ENCODE measurements around the gene MBTPS2.
A peak's percentile ranks its signal among the peaks of the same experiment; 100 is the strongest.
"Not testable (repeated sequence)": the region's sequence is repeated elsewhere in the genome, so short reads cannot be mapped to it uniquely, and the experiment has no call there.

Gene MBTPS2
- long read RNA-seq, donor 1, full-length matches to known transcripts = 8 of 8 reads
- long read RNA-seq, donor 1, partial matches to known transcripts = 0 of 8 reads
- long read RNA-seq, donor 1, other reads (novel, unspliced or antisense) = 0 of 8 reads
- long read RNA-seq, donor 2, full-length matches to known transcripts = 4 of 4 reads
- long read RNA-seq, donor 2, partial matches to known transcripts = 0 of 4 reads
- long read RNA-seq, donor 2, other reads (novel, unspliced or antisense) = 0 of 4 reads
- long read RNA-seq, donor 3, full-length matches to known transcripts = 2 of 2 reads
- long read RNA-seq, donor 3, partial matches to known transcripts = 0 of 2 reads
- long read RNA-seq, donor 3, other reads (novel, unspliced or antisense) = 0 of 2 reads
- long read RNA-seq, donor 4, full-length matches to known transcripts = 6 of 6 reads
- long read RNA-seq, donor 4, partial matches to known transcripts = 0 of 6 reads
- long read RNA-seq, donor 4, other reads (novel, unspliced or antisense) = 0 of 6 reads
- long read RNA-seq, donor 5, full-length matches to known transcripts = 4 of 17 reads
- long read RNA-seq, donor 5, partial matches to known transcripts = 13 of 17 reads
- long read RNA-seq, donor 5, other reads (novel, unspliced or antisense) = 0 of 17 reads
- long read RNA-seq, donor 6, full-length matches to known transcripts = 6 of 6 reads
- long read RNA-seq, donor 6, partial matches to known transcripts = 0 of 6 reads
- long read RNA-seq, donor 6, other reads (novel, unspliced or antisense) = 0 of 6 reads
- long read RNA-seq, donor 7, full-length matches to known transcripts = 12 of 40 reads
- long read RNA-seq, donor 7, partial matches to known transcripts = 28 of 40 reads
- long read RNA-seq, donor 7, other reads (novel, unspliced or antisense) = 0 of 40 reads
- long read RNA-seq, donor 8, full-length matches to known transcripts = 6 of 6 reads
- long read RNA-seq, donor 8, partial matches to known transcripts = 0 of 6 reads
- long read RNA-seq, donor 8, other reads (novel, unspliced or antisense) = 0 of 6 reads

GRCh38 chrX:21839334-21840192, at the start of gene MBTPS2:
TSS of gene MBTPS2 (plus strand) at chrX:21839617. CDS start at chrX:21839735, 118 bp downstream.
- DNase-seq = peak; percentile 86

DNA sequence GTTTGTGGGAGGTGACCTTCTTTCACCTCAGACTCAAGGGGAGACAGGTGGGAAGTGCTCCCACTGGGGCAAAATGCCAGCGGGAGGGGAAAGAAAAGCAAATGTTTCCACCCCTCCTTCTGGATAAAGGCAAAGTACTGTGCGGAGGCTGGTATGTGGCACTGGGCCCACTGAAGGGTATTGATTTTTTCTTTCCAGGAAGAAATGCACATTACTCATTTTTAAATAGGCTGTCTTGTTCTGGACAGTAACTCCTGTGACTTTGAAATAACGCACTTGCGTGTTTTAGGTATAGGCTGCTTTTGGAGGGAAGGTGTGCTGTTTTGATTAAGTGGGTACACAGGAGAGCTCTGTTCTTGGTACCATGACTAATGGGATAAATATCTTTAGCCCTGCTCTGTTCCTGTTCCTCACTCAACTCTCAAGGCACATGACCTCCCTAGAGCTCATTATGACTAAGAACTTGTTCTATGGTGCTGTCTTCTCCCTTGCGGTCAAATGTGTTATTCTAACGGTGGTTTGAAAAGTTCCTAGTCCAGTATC, 40.7 kb upstream of the MBTPS2 start:
- no peak for DNase-seq

- DNase-seq = no peak
Measured at GRCh38 chrX:21799767-21800166, 39.6 kb upstream of the MBTPS2 start.

GRCh38 chrX:21800344-21800770, 39.1 kb upstream of the MBTPS2 start:
- no peak for DNase-seq

GRCh38 chrX:21802054-21802670, 37.3 kb upstream of the MBTPS2 start:
- DNase-seq = no peak

- DNase-seq = no peak
Measured at GRCh38 chrX:21802839-21803238, 36.6 kb upstream of the MBTPS2 start.

DNA sequence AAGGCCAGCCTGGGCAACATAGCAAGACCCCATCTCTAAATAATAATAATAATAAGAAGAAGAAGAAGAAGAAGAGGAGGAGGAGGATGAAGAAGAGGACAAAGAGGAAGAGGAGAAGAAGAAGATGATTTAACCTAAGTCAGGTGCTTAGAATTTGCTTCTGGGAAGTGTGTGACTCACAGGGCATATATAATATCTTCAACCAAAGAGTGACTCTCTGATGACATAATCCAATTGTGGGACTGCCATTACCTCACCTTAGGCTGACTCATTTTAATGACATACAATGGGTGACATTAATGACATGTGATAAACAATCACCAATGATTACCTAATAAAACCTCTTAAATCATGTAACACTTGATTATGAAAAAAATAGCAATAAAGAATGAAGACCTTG, 32.7 kb upstream of the MBTPS2 start:
- no peak for DNase-seq

DNA sequence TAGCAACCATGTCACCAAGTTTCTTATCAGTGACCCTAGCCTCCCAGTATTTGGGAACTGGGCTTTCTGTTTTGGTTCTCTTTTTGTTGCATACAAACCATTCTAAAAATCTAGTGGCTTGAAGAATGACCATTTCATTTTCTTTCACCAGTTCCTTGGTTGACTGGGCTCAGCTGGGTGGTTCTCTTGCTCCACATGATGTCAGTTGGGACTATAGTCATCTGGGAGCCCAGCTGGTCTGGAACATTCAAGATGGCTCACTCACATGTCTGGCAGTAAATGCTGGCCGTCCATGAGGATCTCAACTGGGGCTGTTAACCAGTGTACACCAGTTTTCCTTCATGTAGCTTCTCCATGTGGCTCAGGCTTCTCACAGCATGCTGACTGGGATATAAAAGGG, 27.6 kb upstream of the MBTPS2 start:
- DNase-seq = no peak

DNA sequence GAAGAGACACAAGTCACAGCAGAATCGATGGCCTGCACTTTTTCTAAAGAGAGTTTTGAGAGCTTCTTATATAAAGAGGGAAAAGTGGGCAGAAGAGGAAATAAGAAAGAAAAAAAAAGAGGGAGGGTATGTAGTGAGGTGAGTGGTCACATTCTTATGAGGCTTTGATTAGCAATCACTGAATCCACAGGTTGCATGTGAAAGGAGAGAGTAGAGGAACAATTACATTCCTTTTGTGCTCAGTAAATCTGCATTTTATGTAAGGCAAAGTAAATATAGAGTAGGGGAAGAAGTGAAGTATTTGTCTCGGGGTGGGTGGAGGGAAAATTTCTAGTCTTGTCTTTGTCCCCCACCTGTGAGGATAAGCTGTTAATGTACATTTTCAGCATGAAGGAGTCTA, 26.8 kb upstream of the MBTPS2 start:
- DNase-seq = no peak

GRCh38 chrX:21813612-21814368, 25.6 kb upstream of the MBTPS2 start:
- DNase-seq = no peak

- no peak for DNase-seq
Measured at GRCh38 chrX:21816136-21816535, 23.3 kb upstream of the MBTPS2 start.

GRCh38 chrX:21820170-21820569, 19.2 kb upstream of the MBTPS2 start:
- not testable (repeated sequence) for DNase-seq

DNA sequence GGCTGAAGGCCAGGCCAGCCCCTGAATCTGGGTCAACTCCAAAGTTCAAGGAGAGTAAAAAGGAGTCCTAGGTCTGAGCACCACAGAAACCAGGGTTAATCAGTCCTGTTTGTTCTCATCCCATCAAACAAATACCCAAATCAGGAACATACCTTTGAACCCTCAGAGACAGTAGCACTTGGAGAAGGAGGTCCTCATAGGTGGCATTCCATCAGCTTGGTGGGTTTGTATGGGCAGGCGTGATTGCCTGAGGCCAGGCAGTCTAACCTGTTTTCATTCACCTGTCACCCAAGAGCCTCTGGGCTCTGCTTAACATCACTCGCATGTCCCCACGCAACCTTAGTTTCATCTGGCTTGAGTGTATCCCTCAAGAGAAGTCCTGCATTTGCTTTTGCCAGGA, 17.5 kb upstream of the MBTPS2 start:
- no peak for DNase-seq

- no peak for DNase-seq
Measured at GRCh38 chrX:21831496-21831895, 7.9 kb upstream of the MBTPS2 start.

GRCh38 chrX:21837056-21837455, 2.4 kb upstream of the MBTPS2 start:
- no peak for DNase-seq

DNA sequence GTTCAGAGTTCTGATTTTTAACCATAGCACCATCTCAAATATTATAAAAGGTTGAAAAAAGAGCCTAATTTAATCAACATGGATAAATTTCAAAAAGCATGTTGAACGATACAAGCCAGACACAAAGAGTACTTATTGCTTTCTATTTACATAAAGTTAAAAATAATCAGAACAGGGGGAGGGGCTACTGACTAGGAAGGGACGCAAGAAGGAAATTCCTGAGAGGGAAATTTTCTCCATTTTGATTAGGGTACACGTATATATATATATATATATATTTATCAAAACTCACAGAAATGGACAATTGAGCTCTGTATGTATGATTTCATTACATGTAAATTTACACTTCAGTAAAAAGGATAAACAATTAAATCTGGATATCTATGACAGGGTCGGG, 482 bp upstream of the MBTPS2 start:
- peak; percentile 0 for DNase-seq

DNA sequence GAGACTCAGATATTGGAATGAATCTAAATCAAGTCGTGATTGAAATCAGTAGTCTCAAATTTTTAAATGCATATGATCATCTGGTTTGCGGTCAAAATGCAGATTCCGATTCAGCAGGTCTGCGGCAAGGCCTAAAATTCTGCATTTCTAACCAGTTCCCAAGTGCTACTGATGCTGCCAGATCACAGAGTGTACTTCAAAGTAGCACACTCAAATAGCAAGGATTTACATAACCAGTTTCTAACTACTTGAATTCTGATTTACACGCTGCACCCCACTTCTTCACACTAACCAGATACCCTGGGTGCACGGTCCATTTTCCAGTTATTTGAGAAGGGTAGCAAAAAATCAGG, 752 bp downstream of the MBTPS2 start:
- no peak for DNase-seq

- no peak for DNase-seq
Measured at GRCh38 chrX:21843179-21843578, 3.8 kb downstream of the MBTPS2 start.

- no peak for DNase-seq
Measured at GRCh38 chrX:21845096-21845495, 5.7 kb downstream of the MBTPS2 start.

DNA sequence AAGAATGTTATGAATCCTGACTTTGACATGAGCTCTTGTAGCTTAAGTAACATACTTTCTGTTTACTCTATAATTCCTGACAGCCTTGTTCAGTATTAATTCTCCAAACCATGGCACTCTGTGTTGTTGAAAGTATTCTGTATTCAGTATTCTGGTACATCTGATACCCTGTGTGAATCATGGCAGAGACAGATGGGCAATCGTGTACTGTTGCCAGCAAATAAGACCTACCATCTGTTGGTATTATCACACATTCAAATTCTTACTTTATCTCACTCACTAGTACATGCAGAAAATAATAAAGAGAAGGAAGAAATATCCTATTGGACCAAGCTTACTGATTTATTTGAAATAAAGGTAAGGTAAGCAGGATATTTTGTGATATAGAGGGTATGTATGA, 7.9 kb downstream of the MBTPS2 start:
- no peak for DNase-seq

GRCh38 chrX:21853578-21853977, 14.2 kb downstream of the MBTPS2 start:
- no peak for DNase-seq
